Endothelial cell of umbilical vein (primary cell): Measurements from ENCODE around the gene BRSK2. TPM values are rescaled to one million over a fixed set of nuclear protein-coding genes. Genes with fewer than 3 reads are reported as not detected.

Experiments used
- Bru-seq: library from RNA; stranded (reverse); fragments of 400-500 nt; gene quantifications from one replicate; lab custom pipeline; 2021; lab: Mats Ljungman, UMichigan
- BruChase-seq, 2 experiments: library from RNA; stranded (reverse); fragments of 400-500 nt; gene quantifications; one replicate each; lab custom pipeline; 2021; lab: Mats Ljungman, UMichigan
- BruUV-seq: library from RNA; stranded (reverse); fragments of 400-500 nt; replicated peaks from 2 replicates; lab custom pipeline; 2021; lab: Mats Ljungman, UMichigan
- CTCF ChIA-PET: fragments of 300-600, 350-600 bp; sonication (Branson Sonifier 250); formaldehyde crosslinking; loops from one replicate; lab custom pipeline; 2021; ENCODE audit warnings: antibody characterized with exemption, inconsistent platforms; lab: Charles Lee
- POLR2A ChIA-PET: fragments of 300-600, 350-600 bp; sonication (Branson Sonifier 250); formaldehyde crosslinking; loops from one replicate; lab custom pipeline; 2021; ENCODE audit warnings: antibody characterized with exemption, inconsistent platforms; lab: Charles Lee
- DNase-seq: peaks from one replicate; pipeline ENCODE4 v3.0.0-alpha.2; 2011; ENCODE audit warnings: low read depth, low spot score
- FAIRE-seq: peaks from 2 replicates; lab custom pipeline; 2011; peaks lifted over from hg19 to GRCh38; lab: Jason Lieb, UNC
- H2AFZ ChIP-seq: 2 replicates; pipeline ENCODE4 v1.6.0; 2012; ENCODE audit warnings: low read depth, low read length, control low read depth, inconsistent platforms
- H3K27ac ChIP-seq: 2 replicates; pipeline ENCODE4 v1.5.1; 2011; ENCODE audit warnings: low read depth, mild to moderate bottlenecking, control low read depth, low read length, moderate library complexity; ENCODE audit not compliant: insufficient read depth
- H3K27me3 ChIP-seq, 2 experiments: 2 replicates each; pipeline versions ENCODE4 v1.6.0 to v1.6.1; 2011; ENCODE audit warnings: low read length in 2 of 2, mixed read lengths in 1 of 2; ENCODE audit not compliant: control insufficient read depth in 2 of 2, insufficient read depth in 2 of 2
- H3K36me3 ChIP-seq, 2 experiments: 2 replicates in 1 of 2; 3 replicates in 1 of 2; pipeline ENCODE4 v1.5.1; 2011; ENCODE audit warnings: low read length in 2 of 2, mild to moderate bottlenecking in 1 of 2, moderate library complexity in 1 of 2; ENCODE audit not compliant: control insufficient read depth in 2 of 2, insufficient read depth in 2 of 2; ENCODE audit errors: extremely low read depth in 1 of 2
- H3K4me1 ChIP-seq: 3 replicates; pipeline ENCODE4 v1.5.1; 2011; ENCODE audit warnings: mild to moderate bottlenecking, low read length; ENCODE audit not compliant: control insufficient read depth, insufficient read depth; ENCODE audit errors: extremely low read depth
- H3K4me2 ChIP-seq: 2 replicates; pipeline ENCODE4 v1.6.1; 2011; ENCODE audit warnings: low read length, control low read depth, mixed read lengths; ENCODE audit not compliant: insufficient read depth
- H3K4me3 ChIP-seq, 3 experiments: fragments of 200-600 bp in 1 of 3; sonication (generic), shearing (Covaris generic) in 1 of 3; replicated peaks in 1 of 3; 2 replicates each; pipeline ENCODE4 v1.5.1; 2011 to 2016; ENCODE audit warnings: control low read depth in 3 of 3, low read length in 3 of 3, mild to moderate bottlenecking in 2 of 3, inconsistent platforms in 1 of 3, low read depth in 1 of 3, moderate library complexity in 1 of 3; ENCODE audit not compliant: insufficient read depth in 1 of 3
- H3K79me2 ChIP-seq: 2 replicates; pipeline ENCODE4 v1.6.0; 2012; ENCODE audit warnings: low read length, inconsistent platforms; ENCODE audit not compliant: control insufficient read depth, insufficient read depth
- H3K9ac ChIP-seq: replicated peaks from 2 replicates; pipeline ENCODE3; 2011; ENCODE audit warnings: low read length, control low read depth; ENCODE audit not compliant: insufficient read depth; ENCODE audit errors: extremely low read depth
- H3K9me1 ChIP-seq: replicated peaks from 3 replicates; pipeline ENCODE4 v1.6.0; 2011; ENCODE audit warnings: mild to moderate bottlenecking, low read length; ENCODE audit not compliant: control insufficient read depth, insufficient read depth; ENCODE audit errors: extremely low read depth
- H3K9me3 ChIP-seq: replicated peaks from 2 replicates; pipeline ENCODE4 v1.5.1; 2012; ENCODE audit warnings: low read length, inconsistent platforms; ENCODE audit not compliant: control insufficient read depth, insufficient read depth
- H4K20me1 ChIP-seq: replicated peaks from 2 replicates; pipeline ENCODE3; 2011; ENCODE audit warnings: mild to moderate bottlenecking, low read length; ENCODE audit not compliant: control insufficient read depth, insufficient read depth; ENCODE audit errors: extremely low read depth
- CTCF ChIP-seq, 2 donors: IDR thresholded peaks; 1 replicate in 1 of 2; 2 replicates in 1 of 2; pipeline ENCODE4 v1.5.1; 2011; ENCODE audit warnings: low read length in 2 of 2, mild to moderate bottlenecking in 2 of 2, moderate library complexity in 2 of 2, control low read depth in 1 of 2, inconsistent platforms in 1 of 2, low read depth in 1 of 2; ENCODE audit not compliant: insufficient read depth in 1 of 2; ENCODE audit errors: extremely low read depth in 1 of 2
- EZH2 ChIP-seq: IDR thresholded peaks from 2 replicates; pipeline ENCODE4 v1.6.1; 2012; ENCODE audit warnings: borderline replicate concordance, low read depth, mild to moderate bottlenecking, moderate library complexity, low read length, inconsistent platforms; ENCODE audit not compliant: severe bottlenecking
- FOS ChIP-seq: IDR thresholded peaks from 2 replicates; pipeline ENCODE4 v1.6.1; 2011; ENCODE audit warnings: mild to moderate bottlenecking, low read length, moderate library complexity, borderline replicate concordance; ENCODE audit not compliant: insufficient read depth
- GATA2 ChIP-seq: IDR thresholded peaks from 2 replicates; pipeline ENCODE4 v1.7.0; 2011; ENCODE audit warnings: low read depth, mild to moderate bottlenecking, moderate library complexity, mixed read lengths, low read length; ENCODE audit not compliant: insufficient read length, insufficient read depth
- JUN ChIP-seq: IDR thresholded peaks from 2 replicates; pipeline ENCODE4 v1.6.1; 2011; ENCODE audit warnings: borderline replicate concordance, low read depth; ENCODE audit not compliant: insufficient read length, insufficient read depth
- MAX ChIP-seq: IDR thresholded peaks from 2 replicates; pipeline ENCODE4 v1.6.1; 2011; ENCODE audit not compliant: insufficient read depth, insufficient read length
- MYC ChIP-seq: IDR thresholded peaks from one replicate; pipeline ENCODE4 v1.6.1; 2011; ENCODE audit warnings: mild to moderate bottlenecking, low read depth, low read length
- POLR2A ChIP-seq: IDR thresholded peaks from 2 replicates; pipeline ENCODE4 v1.6.1; 2012; ENCODE audit warnings: low read depth, mild to moderate bottlenecking, control low read depth, low read length
- POLR2AphosphoS5 ChIP-seq: IDR thresholded peaks from 2 replicates; pipeline ENCODE4 v1.6.1; 2012; ENCODE audit warnings: low read depth, mild to moderate bottlenecking, control low read depth, low read length, moderate library complexity; ENCODE audit not compliant: insufficient read depth
- dilution Hi-C: fragments of 300-500 bp; cut with MboI; formaldehyde crosslinking; loops from one replicate; pipeline ENCODE4 v1.15.0; 2019; ENCODE audit warnings: low sequenced_read_pairs; ENCODE audit not compliant: extremely low pct_ligation_motif_present
- intact Hi-C: fragments of 100-400 bp; cut with micrococcal nuclease; formaldehyde crosslinking; loops from one replicate; pipeline ENCODE4 v1.10.0; 2022
- long read RNA-seq: library from polyadenylated mRNA; stranded (forward); transcript quantifications from one replicate; pipeline ENCODE4 v2.0.0, GENCODE V29; 2021
- polyA minus RNA-seq, 3 experiments: library from RNA; depleted of rRNA, polyadenylated mRNA; stranded (reverse); fragments of >200 nt; gene quantifications; 1 replicate in 1 of 3; 2 replicates in 2 of 3; pipeline ENCODE4 v1.2.3, GENCODE V29; 2011
- polyA plus RNA-seq, 4 experiments: library from polyadenylated mRNA; depleted of rRNA in 3 of 4; stranded (reverse) in 3 of 4; unstranded in 1 of 4; fragments of >200 nt; gene quantifications; 2 replicates each; pipeline versions ENCODE4 v1.2.1 to v1.2.3, GENCODE V29; 2011 to 2012; ENCODE audit warnings: missing spikeins in 1 of 4
- total RNA-seq: library from RNA; stranded (reverse); gene quantifications from 2 replicates; pipeline ENCODE4 v1.2.3, GENCODE V29; 2021

BRSK2 gene
- total RNA-seq, result 0.20 and 0.39 TPM in 2 replicates
- polyA plus RNA-seq, result 0.08 and 0.54 TPM in 2 replicates
- 0.04 and 0.13 TPM in 2 replicates for polyA plus RNA-seq (2011; cell fraction: cytosol; rRNA removed)
- 0.21 and 0.57 TPM in 2 replicates for polyA plus RNA-seq (2011; cell fraction: nucleus; rRNA removed)
- polyA plus RNA-seq (2012), result 0.24 TPM in 1 of 2 replicates, not detected in the other
- not detected in 2 replicates for polyA minus RNA-seq
- polyA minus RNA-seq (2011; cell fraction: cytosol; rRNA and poly(A)+ RNA removed), result 1.2 TPM
- not detected in 2 replicates for polyA minus RNA-seq (2011; cell fraction: nucleus; rRNA and poly(A)+ RNA removed)
- Bru-seq, nascent RNA, result percentile 7 among the genes with signal in this experiment
- BruChase-seq, experiment 1, labeled RNA remaining after a 6-hour chase, result percentile 15 among the genes with signal in this experiment
- percentile 9 among the genes with signal in this experiment for BruChase-seq, experiment 2, labeled RNA remaining after a 2-hour chase
- long read RNA-seq, result 0 reads

- Histone ChIP-seq H3K27me3 (peaks cover 22 to 29% of the 10 kb centered on the region in 2 experiments), H3K9me3 (no peaks in the 10 kb centered on the region), H3K4me3 (peak within 1 kb of the TSS in 1 of 3 experiments; percentile 32), H2AFZ (peak within 1 kb of the TSS; percentile 70), H4K20me1 (no peaks in the 10 kb centered on the region), H3K4me2 (peak within 1 kb of the TSS; percentile 55), H3K79me2 (no peaks in the 10 kb centered on the region), H3K36me3 (no peaks in the 10 kb centered on the region), H3K9me1 (no peaks in the 10 kb centered on the region), H3K27ac (no peak within 1 kb of the TSS), H3K4me1 (peaks cover 3% of the 10 kb centered on the region), H3K9ac (peak within 1 kb of the TSS; percentile 43)
- ChIA-PET POLR2A (no interaction called here), CTCF (no interaction called here)
- intact Hi-C loops, result loop anchor here (5.0 to 10.0 kb wide), 3 partner anchors 85 to 128 kb away; partner anchors contain the start of gene TOLLIP
- FAIRE-seq, result no peak
- DNase-seq, result no peak
- TF ChIP-seq GATA2, result no peak
- no TSS peak for BruUV-seq
- dilution Hi-C loops, result no loop called here
Measured at GRCh38 chr11:1389932-1390568, at the start of gene BRSK2. Gene BRSK2 (plus strand): TSS chr11:1389934. CDS start chr11:1390285, 351 bp downstream.

GRCh38 chr11:1340111-1340510 lies 49.6 kb upstream of the BRSK2 start:
- Histone ChIP-seq H3K79me2 (no peaks in the 10 kb centered on the region), H3K27ac (no peak overlapping the region), H3K4me3 (no peak overlapping the region), H3K36me3 (no peaks in the 10 kb centered on the region), H3K9me1 (no peaks in the 10 kb centered on the region), H2AFZ (no peak overlapping the region), H3K9me3 (no peaks in the 10 kb centered on the region), H3K9ac (no peak overlapping the region), H3K4me1 (peaks cover 6% of the 10 kb centered on the region), H3K4me2 (no peak overlapping the region), H3K27me3 (peaks cover 3 to 7% of the 10 kb centered on the region in 2 experiments), H4K20me1 (no peaks in the 10 kb centered on the region)
- BruUV-seq, result no TSS peak
- DNase-seq (no peak), FAIRE-seq (no peak)
- dilution Hi-C loops, result no loop called here
- TF ChIP-seq FOS (no peak), MYC (no peak), GATA2 (no peak), CTCF (IDR thresholded peaks at IDR 0.05; ENCODE audit: extremely low read depth in 1 of 2, insufficient read depth in 1 of 2, low read depth in 1 of 2, low read length in 2 of 2) (no peak), JUN (no peak), POLR2A (no peak), POLR2AphosphoS5 (no peak), MAX (no peak), EZH2 (no peak)
- ChIA-PET POLR2A (no interaction called here), CTCF (no interaction called here)
- intact Hi-C loops, result no loop called here
